ENCODE results near the gene PTPN23. TPM values are rescaled to one million over a fixed set of nuclear protein-coding genes. Genes with fewer than 3 reads are reported as not detected.
A peak's percentile ranks its signal among the peaks of the same experiment; 100 is the strongest.

Gene PTPN23
- total and polyA plus RNA-seq, 10 donors: 5.0 to 195 (median 39.9) TPM

- Histone ChIP-seq H3K27ac (peak overlapping the region in 1 of 8 donors; percentile 10), H3K4me3 (no peak overlapping the region), H3K27me3 (replicated peaks in 1 of 7) (no peaks in the 10 kb centered on the region), H3K36me3 (peaks cover 0 to 63% (median 4%) of the 10 kb centered on the region in 6 donors), H3K4me1 (peaks cover 6 to 81% (median 38%) of the 10 kb centered on the region in 6 donors), H3K9me3 (no peaks in the 10 kb centered on the region)
- intact Hi-C loops (cut with DNase I; ENCODE audit: low total_unique reads): no loop called here
- TF ChIP-seq POLR2AphosphoS5 (IDR thresholded peaks at IDR 0.05) (no peak), POLR2A (IDR thresholded peaks at IDR 0.05) (no peak)
- TF ChIP-seq, protein P1, sequence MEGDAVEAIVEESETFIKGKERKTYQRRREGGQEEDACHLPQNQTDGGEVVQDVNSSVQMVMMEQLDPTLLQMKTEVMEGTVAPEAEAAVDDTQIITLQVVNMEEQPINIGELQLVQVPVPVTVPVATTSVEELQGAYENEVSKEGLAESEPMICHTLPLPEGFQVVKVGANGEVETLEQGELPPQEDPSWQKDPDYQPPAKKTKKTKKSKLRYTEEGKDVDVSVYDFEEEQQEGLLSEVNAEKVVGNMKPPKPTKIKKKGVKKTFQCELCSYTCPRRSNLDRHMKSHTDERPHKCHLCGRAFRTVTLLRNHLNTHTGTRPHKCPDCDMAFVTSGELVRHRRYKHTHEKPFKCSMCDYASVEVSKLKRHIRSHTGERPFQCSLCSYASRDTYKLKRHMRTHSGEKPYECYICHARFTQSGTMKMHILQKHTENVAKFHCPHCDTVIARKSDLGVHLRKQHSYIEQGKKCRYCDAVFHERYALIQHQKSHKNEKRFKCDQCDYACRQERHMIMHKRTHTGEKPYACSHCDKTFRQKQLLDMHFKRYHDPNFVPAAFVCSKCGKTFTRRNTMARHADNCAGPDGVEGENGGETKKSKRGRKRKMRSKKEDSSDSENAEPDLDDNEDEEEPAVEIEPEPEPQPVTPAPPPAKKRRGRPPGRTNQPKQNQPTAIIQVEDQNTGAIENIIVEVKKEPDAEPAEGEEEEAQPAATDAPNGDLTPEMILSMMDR (IDR thresholded peaks at IDR 0.05 in 8 of 11, conservative IDR thresholded peaks at IDR 0.05 in 3 of 11): no peak
- no peak for DNase-seq
- 83 to 94% (median 89%) methylated on average over 4 of the region's 4 CpGs for WGBS, 5 donors
These were observed 4.2 kb downstream of the PTPN23 start for GRCh38 chr3:47385007-47385406.

DNA sequence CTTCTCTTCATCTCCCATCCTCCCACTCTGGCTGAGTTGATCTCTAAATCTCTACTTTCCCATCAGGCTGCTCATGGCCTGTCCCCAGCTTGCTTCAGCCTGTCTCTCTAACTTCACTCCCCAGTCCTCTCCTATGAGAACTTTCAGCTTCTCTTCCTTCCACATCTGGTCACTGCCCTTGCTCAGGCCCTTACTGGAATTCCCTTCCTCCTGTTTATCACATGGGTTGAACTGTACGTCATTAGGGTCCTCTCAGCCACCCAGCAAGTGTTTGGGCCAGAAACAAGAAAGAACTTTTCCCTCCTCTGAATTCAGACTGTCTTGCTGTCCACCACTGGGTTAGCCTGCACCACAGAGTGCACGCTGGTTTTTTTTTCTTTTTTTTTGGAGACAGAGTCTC, 5.0 kb downstream of the PTPN23 start:
- Histone ChIP-seq H3K9me3 (no peaks in the 10 kb centered on the region), H3K27me3 (replicated peaks in 1 of 7) (no peaks in the 10 kb centered on the region), H3K4me1 (peaks cover 6 to 79% (median 36%) of the 10 kb centered on the region in 6 donors), H3K4me3 (no peak overlapping the region), H3K36me3 (peaks cover 0 to 71% (median 4%) of the 10 kb centered on the region in 6 donors), H3K27ac (peak overlapping the region in 1 of 8 donors; percentile 10)
- no peak for TF ChIP-seq POLR2A (IDR thresholded peaks at IDR 0.05)
- no peak for TF ChIP-seq POLR2AphosphoS5 (IDR thresholded peaks at IDR 0.05)
- TF ChIP-seq, protein P1 (IDR thresholded peaks at IDR 0.05 in 8 of 11, conservative IDR thresholded peaks at IDR 0.05 in 3 of 11): no peak
- WGBS, 5 donors: 79 to 93% (median 82%) methylated on average over 2 of the region's 2 CpGs
- peak; percentile 6 for DNase-seq
- intact Hi-C loops (cut with DNase I; ENCODE audit: low total_unique reads): no loop called here

- no peaks in the 10 kb centered on the region for H3K27me3 ChIP-seq (replicated peaks in 1 of 7)
- no peak overlapping the region for H3K4me3 ChIP-seq
- intact Hi-C loops (cut with DNase I; ENCODE audit: low total_unique reads): no loop called here
- WGBS, 5 donors: 89 to 97% (median 94%) methylated on average over 3 of the region's 3 CpGs
- H3K9me3 ChIP-seq: no peaks in the 10 kb centered on the region
- peaks cover 0 to 69% (median 11%) of the 10 kb centered on the region in 6 donors for H3K36me3 ChIP-seq
- peaks cover 6 to 68% (median 19%) of the 10 kb centered on the region in 6 donors for H3K4me1 ChIP-seq
- TF ChIP-seq POLR2AphosphoS5 (IDR thresholded peaks at IDR 0.05) (no peak), POLR2A (IDR thresholded peaks at IDR 0.05) (no peak)
- TF ChIP-seq, protein P1 (IDR thresholded peaks at IDR 0.05 in 8 of 11, conservative IDR thresholded peaks at IDR 0.05 in 3 of 11): no peak
- H3K27ac ChIP-seq: no peak overlapping the region
- DNase-seq: no peak
These were observed 12.1 kb downstream of the PTPN23 start for GRCh38 chr3:47392933-47393332.

DNA sequence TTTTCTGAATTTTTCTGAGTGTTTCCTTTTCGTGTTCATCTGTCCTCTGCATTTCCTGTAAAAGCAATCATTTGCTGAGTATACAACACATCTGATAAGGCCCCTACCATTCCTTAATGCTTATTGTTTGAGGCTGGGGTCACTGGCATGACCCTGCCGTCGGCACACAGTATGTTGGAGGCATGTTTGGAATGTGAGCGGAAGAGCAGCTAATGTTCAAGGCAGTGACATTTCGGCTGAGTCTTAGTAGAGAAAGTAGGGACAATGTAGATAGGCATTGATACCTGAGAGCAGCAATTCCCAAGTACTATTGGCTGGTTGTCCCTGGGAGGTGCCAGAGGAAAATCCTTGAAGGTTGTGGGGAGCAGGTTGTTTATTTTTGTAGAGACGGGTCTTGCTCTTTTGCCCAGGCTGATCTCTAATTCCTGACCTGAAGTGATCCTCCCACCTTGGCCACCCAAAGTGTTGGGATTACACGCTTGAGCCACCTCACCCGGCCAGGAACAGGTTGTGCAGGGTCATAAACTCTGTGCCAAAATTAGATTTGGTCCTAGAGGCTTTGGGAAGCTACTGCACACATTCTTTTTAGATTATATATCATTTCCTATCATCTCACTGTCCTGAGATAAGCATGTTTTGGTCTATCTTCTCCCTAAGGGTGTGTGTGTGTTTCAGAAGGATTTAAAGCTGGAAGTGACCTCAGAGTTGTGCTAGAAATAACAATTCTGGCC, 13.5 kb downstream of the PTPN23 start:
- WGBS, 5 donors: 58 to 84% (median 68%) methylated on average over 8 of the region's 8 CpGs
- TF ChIP-seq POLR2AphosphoS5 (IDR thresholded peaks at IDR 0.05): no peak
- TF ChIP-seq POLR2A (IDR thresholded peaks at IDR 0.05): no peak
- TF ChIP-seq, protein P1 (IDR thresholded peaks at IDR 0.05 in 8 of 11, conservative IDR thresholded peaks at IDR 0.05 in 3 of 11): no peak
- H3K9me3 ChIP-seq: no peaks in the 10 kb centered on the region
- H3K4me1 ChIP-seq: peaks cover 6 to 64% (median 19%) of the 10 kb centered on the region in 6 donors
- peak overlapping the region in 3 of 8 donors; percentile 38 to 68 (median 50) for H3K27ac ChIP-seq
- intact Hi-C loops (cut with DNase I; ENCODE audit: low total_unique reads): no loop called here
- peaks cover 0 to 69% (median 14%) of the 10 kb centered on the region in 6 donors for H3K36me3 ChIP-seq
- no peaks in the 10 kb centered on the region for H3K27me3 ChIP-seq (replicated peaks in 1 of 7)
- DNase-seq: no peak
- no peak overlapping the region for H3K4me3 ChIP-seq

All from spleen (tissue), 11 donors.